ENCODE measurements around the gene MTR. TPM values are rescaled to one million over a fixed set of nuclear protein-coding genes. Genes with fewer than 3 reads are reported as not detected.

The MTR gene
- total and polyA plus RNA-seq, 9 of the 15 experiments (the other 6 are each of a cell fraction or from before 2014, with no cell fraction given), result 3.4 to 44.3 (median 20.3) TPM

- TF ChIP-seq CAMTA2 (CRISPR knock-in tag; conservative IDR thresholded peaks at IDR 0.05) (no peak), PYGO2 (tag; IDR thresholded peaks at IDR 0.05) (no peak), ZC3H4 (CRISPR knock-in tag; IDR thresholded peaks at IDR 0.05; ENCODE audit: borderline replicate concordance) (peak; percentile 78; the same call in 1 of the 2 replicates), TCF7 (IDR thresholded peaks at IDR 0.05; ENCODE audit: borderline replicate concordance) (0 out of 2 replicates have a peak, but pooled peaks have one; percentile 34), USF1 (CRISPR knock-in tag; IDR thresholded peaks at IDR 0.05) (peak; percentile 76), PRMT5 (CRISPR knock-in tag; IDR thresholded peaks at IDR 0.05) (no peak), TSHZ1 (CRISPR knock-in tag; IDR thresholded peaks at IDR 0.05) (no peak), IRF1 (CRISPR knock-in tag; IDR thresholded peaks at IDR 0.05; ENCODE audit: borderline replicate concordance) (no peak; the same call in 1 of the 2 replicates), ZNF717 (CRISPR knock-in tag; IDR thresholded peaks at IDR 0.05) (no peak), MCM3 (IDR thresholded peaks at IDR 0.05) (no peak), HNRNPUL1 (IDR thresholded peaks at IDR 0.05; ENCODE audit: low read length) (no peak), HNRNPLL (IDR thresholded peaks at IDR 0.05; ENCODE audit: low read depth, low read length, poor library complexity, severe bottlenecking) (peak; percentile 3), GATAD2B (IDR thresholded peaks at IDR 0.05; ENCODE audit: borderline replicate concordance) (no peak), POLR2B (IDR thresholded peaks at IDR 0.05; ENCODE audit: low read depth, partially characterized antibody) (peak; percentile 86), JUNB (CRISPR knock-in tag; conservative IDR thresholded peaks at IDR 0.05) (no peak), NCOA4 (IDR thresholded peaks at IDR 0.05; ENCODE audit: partially characterized antibody) (no peak)
- TF ChIP-seq, protein P1, sequence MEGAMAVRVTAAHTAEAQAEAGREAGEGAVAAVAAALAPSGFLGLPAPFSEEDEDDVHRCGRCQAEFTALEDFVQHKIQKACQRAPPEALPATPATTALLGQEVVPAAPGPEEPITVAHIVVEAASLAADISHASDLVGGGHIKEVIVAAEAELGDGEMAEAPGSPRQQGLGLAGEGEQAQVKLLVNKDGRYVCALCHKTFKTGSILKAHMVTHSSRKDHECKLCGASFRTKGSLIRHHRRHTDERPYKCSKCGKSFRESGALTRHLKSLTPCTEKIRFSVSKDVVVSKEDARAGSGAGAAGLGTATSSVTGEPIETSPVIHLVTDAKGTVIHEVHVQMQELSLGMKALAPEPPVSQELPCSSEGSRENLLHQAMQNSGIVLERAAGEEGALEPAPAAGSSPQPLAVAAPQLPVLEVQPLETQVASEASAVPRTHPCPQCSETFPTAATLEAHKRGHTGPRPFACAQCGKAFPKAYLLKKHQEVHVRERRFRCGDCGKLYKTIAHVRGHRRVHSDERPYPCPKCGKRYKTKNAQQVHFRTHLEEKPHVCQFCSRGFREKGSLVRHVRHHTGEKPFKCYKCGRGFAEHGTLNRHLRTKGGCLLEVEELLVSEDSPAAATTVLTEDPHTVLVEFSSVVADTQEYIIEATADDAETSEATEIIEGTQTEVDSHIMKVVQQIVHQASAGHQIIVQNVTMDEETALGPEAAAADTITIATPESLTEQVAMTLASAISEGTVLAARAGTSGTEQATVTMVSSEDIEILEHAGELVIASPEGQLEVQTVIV (CRISPR knock-in tag; IDR thresholded peaks at IDR 0.05; ENCODE audit: borderline replicate concordance), result no peak
- TF ChIP-seq, protein P2, sequence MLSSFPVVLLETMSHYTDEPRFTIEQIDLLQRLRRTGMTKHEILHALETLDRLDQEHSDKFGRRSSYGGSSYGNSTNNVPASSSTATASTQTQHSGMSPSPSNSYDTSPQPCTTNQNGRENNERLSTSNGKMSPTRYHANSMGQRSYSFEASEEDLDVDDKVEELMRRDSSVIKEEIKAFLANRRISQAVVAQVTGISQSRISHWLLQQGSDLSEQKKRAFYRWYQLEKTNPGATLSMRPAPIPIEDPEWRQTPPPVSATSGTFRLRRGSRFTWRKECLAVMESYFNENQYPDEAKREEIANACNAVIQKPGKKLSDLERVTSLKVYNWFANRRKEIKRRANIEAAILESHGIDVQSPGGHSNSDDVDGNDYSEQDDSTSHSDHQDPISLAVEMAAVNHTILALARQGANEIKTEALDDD (IDR thresholded peaks at IDR 0.05), result no peak
Observed at GRCh38 chr1:236795035-236795756, at the start of gene MTR (continued).

Measured in K562 (cell line).